AG04449 (cell line): Measurements from ENCODE around the gene ZMPSTE24.

Experiments used
- CTCF ChIA-PET: fragments of 350-600 bp; formaldehyde crosslinking; extraction: SDS; loops from one replicate; lab custom pipeline; 2021; ENCODE audit warnings: antibody characterized with exemption; lab: Yijun Ruan, JAX
- POLR2A ChIA-PET: fragments of 400-600, 350-600 bp; formaldehyde crosslinking; extraction: SDS; loops from one replicate; lab custom pipeline; 2020; ENCODE audit warnings: antibody characterized with exemption, inconsistent platforms; lab: Yijun Ruan, JAX
- DNase-seq: peaks from one replicate; pipeline ENCODE4 v3.0.0-alpha.2; 2010; ENCODE audit warnings: low read depth, low spot score
- H3K4me3 ChIP-seq: 2 replicates; pipeline ENCODE4 v1.5.1; 2011; ENCODE audit warnings: low read depth, mild to moderate bottlenecking, control low read depth, low read length
- CTCF ChIP-seq: IDR thresholded peaks from one replicate; pipeline ENCODE4 v1.5.1; 2011; ENCODE audit warnings: mild to moderate bottlenecking, moderate library complexity, low read length, control low read depth, inconsistent platforms; ENCODE audit not compliant: insufficient read depth; ENCODE audit errors: missing control alignments

The ZMPSTE24 gene

GRCh38 chr1:40308036-40308727 is 50.1 kb downstream of the ZMPSTE24 start:
- TF ChIP-seq CTCF, result no peak
- no peak for DNase-seq
- H3K4me3 ChIP-seq, result no peak overlapping the region
- POLR2A ChIA-PET, result no interaction called here
- CTCF ChIA-PET, result interaction anchor here (0.8 to 1.1 kb wide), 2 partner anchors 7 to 30 kb away, joined by 3 to 5 read pairs; no protein-coding TSS in a partner anchor

- no peak overlapping the region for H3K4me3 ChIP-seq
- DNase-seq, result no peak
- no peak for TF ChIP-seq CTCF
- ChIA-PET CTCF (interaction anchor here (0.7 kb wide), 1 partner anchor 29 kb away, joined by 3 read pairs; no protein-coding TSS in a partner anchor), POLR2A (no interaction called here)
Measured at GRCh38 chr1:40309374-40310128, 51.5 kb downstream of the ZMPSTE24 start.

- POLR2A ChIA-PET, result no interaction called here
- TF ChIP-seq CTCF, result no peak
- no peak for DNase-seq
- CTCF ChIA-PET, result interaction anchor here (0.7 kb wide), 1 partner anchor 29 kb away, joined by 3 read pairs; no protein-coding TSS in a partner anchor
- H3K4me3 ChIP-seq, result no peak overlapping the region
Measured at GRCh38 chr1:40310129-40310461, 52.1 kb downstream of the ZMPSTE24 start.

GRCh38 chr1:40310983-40311642 is 53.1 kb downstream of the ZMPSTE24 start:
- no peak for DNase-seq
- no peak for TF ChIP-seq CTCF
- no peak overlapping the region for H3K4me3 ChIP-seq
- ChIA-PET POLR2A (no interaction called here), CTCF (interaction anchor here (1.0 to 2.3 kb wide), 4 partner anchors 15 to 167 kb away, joined by 3 to 11 read pairs (median 4); no protein-coding TSS in a partner anchor)

- CTCF ChIA-PET, result interaction anchor here (1.0 to 2.3 kb wide), 4 partner anchors 14 to 168 kb away, joined by 3 to 11 read pairs (median 4); no protein-coding TSS in a partner anchor
- no peak for TF ChIP-seq CTCF
- POLR2A ChIA-PET, result no interaction called here
- DNase-seq, result no peak
- H3K4me3 ChIP-seq, result no peak overlapping the region
Measured at GRCh38 chr1:40311692-40312091, 53.7 kb downstream of the ZMPSTE24 start.
